GM12864 (cell line): ENCODE data around the gene FAM83F.

Experiments used
- DNase-seq: peaks from one replicate; pipeline ENCODE4 v3.0.0-alpha.2; 2011; ENCODE audit warnings: low read depth
- H3K4me3 ChIP-seq: 2 replicates; pipeline ENCODE4 v1.5.1; 2011; ENCODE audit warnings: mild to moderate bottlenecking, low read depth, low read length, control low read depth
- TF ChIP-seq, protein P1 (sequence below): IDR thresholded peaks from 2 replicates; pipeline ENCODE4 v1.5.1; 2011; ENCODE audit warnings: low read depth, mild to moderate bottlenecking, moderate library complexity, low read length, control low read depth, inconsistent platforms; ENCODE audit errors: missing control alignments

FAM83F gene

DNA sequence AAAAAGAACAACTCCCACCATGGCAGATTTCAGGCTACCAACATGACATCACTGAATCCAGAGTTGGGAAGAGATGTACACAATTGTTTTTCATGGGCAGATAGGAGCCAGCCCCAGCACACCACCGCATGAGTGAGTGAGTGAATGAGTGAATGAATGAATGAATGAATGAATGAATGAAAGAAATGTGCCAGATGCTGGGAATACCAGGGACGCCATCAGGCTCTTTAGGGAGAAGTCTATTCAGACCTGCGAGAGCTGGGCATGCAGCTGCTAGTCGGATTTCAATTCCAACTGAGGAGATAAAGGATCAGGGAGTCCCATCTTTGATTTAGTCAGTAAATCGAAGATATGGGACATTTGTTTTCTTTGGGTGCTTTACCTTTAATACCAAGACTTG, 15.3 kb upstream of the FAM83F start:
- DNase-seq = no peak
- TF ChIP-seq, protein P1, sequence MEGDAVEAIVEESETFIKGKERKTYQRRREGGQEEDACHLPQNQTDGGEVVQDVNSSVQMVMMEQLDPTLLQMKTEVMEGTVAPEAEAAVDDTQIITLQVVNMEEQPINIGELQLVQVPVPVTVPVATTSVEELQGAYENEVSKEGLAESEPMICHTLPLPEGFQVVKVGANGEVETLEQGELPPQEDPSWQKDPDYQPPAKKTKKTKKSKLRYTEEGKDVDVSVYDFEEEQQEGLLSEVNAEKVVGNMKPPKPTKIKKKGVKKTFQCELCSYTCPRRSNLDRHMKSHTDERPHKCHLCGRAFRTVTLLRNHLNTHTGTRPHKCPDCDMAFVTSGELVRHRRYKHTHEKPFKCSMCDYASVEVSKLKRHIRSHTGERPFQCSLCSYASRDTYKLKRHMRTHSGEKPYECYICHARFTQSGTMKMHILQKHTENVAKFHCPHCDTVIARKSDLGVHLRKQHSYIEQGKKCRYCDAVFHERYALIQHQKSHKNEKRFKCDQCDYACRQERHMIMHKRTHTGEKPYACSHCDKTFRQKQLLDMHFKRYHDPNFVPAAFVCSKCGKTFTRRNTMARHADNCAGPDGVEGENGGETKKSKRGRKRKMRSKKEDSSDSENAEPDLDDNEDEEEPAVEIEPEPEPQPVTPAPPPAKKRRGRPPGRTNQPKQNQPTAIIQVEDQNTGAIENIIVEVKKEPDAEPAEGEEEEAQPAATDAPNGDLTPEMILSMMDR = no peak

GRCh38 chr22:39980596-39980995, 14.2 kb upstream of the FAM83F start:
- TF ChIP-seq, protein P1 = no peak
- H3K4me3 ChIP-seq = no peak overlapping the region
- no peak for DNase-seq

More for the DNA sequence above, 15.3 kb upstream of the FAM83F start:
- no peak overlapping the region for H3K4me3 ChIP-seq

DNA sequence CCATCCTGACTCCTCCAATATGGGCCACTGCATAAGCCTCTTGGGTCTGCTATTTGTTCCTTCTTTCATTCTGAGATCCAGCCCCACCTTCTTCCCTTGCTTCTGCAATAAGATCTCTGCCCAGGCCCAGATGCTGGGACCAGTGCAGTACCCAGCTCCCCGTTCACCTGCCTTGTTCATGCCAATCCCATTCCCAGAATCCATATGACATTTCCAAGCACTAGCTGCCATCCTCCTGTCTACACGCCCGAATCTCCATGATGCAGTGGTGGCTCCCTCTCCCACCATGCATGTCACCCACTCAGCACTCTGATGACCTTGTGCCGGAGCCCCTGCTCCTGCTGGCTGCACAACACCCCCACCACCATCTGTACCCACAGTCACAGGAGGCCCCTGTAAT, 11.4 kb upstream of the FAM83F start:
- TF ChIP-seq, protein P1 = no peak

DNA sequence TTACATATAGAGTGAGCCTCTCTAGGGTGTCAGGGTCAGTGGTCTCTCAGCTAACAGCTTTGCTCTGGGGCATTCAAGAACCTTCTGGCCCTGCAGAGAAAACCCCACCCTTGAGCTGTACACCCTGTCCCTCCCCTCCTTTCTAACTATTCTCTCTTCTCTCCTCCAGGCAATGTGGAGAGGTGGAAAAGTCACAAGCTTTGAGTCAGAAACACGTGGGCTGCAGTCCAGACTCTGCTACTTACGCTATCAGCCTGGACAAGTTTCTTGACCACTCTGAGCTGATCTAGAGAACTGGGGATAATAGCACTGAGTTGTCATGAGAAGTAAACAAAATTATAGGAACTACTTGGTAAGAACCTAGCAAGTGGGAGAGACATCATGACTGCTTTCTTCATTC, 10.7 kb upstream of the FAM83F start:
- H3K4me3 ChIP-seq = no peak overlapping the region
- no peak for DNase-seq
- TF ChIP-seq, protein P1 = no peak

More for the DNA sequence above, 11.4 kb upstream of the FAM83F start:
- no peak overlapping the region for H3K4me3 ChIP-seq
- DNase-seq = no peak

GRCh38 chr22:39984746-39985145, 10.0 kb upstream of the FAM83F start:
- no peak overlapping the region for H3K4me3 ChIP-seq
- DNase-seq = no peak
- TF ChIP-seq, protein P1 = no peak

DNA sequence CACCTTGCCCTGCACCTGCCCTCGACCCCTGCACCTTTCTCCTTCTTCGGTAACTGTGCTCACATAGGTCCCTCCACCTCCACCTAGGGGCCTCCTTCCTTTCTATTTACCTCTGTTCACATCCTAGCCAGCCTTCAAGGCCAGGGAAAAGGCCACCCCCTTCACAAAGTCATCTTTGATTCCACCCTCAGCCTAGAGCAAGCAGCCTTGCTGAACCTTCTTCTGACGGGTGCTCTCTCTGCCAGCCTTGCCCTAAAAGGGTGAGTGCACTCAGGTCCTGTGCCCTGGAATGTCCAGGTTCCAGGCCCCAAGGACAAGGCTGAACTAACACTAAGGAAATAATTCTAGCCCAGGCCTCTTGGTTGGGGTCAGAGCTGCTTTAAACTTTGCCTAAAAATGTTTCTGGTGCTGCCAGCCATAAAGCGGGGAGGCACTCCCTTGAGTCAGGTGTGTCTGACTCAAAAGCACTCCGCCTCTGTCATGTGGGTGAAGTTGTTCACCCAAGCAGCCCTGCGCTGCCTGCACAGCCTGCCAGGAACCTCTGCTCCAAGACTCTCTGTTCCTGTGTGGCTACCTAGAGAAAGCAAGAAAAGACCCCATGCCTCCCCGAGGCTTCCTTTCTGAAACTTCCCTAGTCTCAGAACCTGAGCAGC, 9.2 kb upstream of the FAM83F start:
- no peak overlapping the region for H3K4me3 ChIP-seq
- TF ChIP-seq, protein P1 = no peak
- DNase-seq = no peak
